Osteocyte (in vitro differentiated cells): ENCODE data around the gene FAM161B. TPM values are rescaled to one million over a fixed set of nuclear protein-coding genes. Genes with fewer than 3 reads are reported as not detected.
A peak's percentile ranks its signal among the peaks of the same experiment; 100 is the strongest.

ENCODE experiments used
- DNase-seq: peaks from one replicate; pipeline ENCODE4 v3.0.0; 2021; ENCODE audit warnings: mixed read lengths; ENCODE audit not compliant: unreplicated experiment; ENCODE audit errors: extremely low spot score
- H3K27ac Mint-ChIP-seq: one replicate; pipeline ENCODE4 v1.8.0; 2021; ENCODE audit warnings: mild to moderate bottlenecking, mixed read lengths; ENCODE audit not compliant: unreplicated experiment
- H3K27me3 Mint-ChIP-seq: one replicate; pipeline ENCODE4 v1.8.0; 2021; ENCODE audit warnings: mixed read lengths; ENCODE audit not compliant: unreplicated experiment
- H3K36me3 Mint-ChIP-seq: one replicate; pipeline ENCODE4 v1.8.0; 2021; ENCODE audit warnings: mixed read lengths; ENCODE audit not compliant: unreplicated experiment
- H3K4me1 Mint-ChIP-seq: one replicate; pipeline ENCODE4 v1.8.0; 2021; ENCODE audit warnings: mixed read lengths; ENCODE audit not compliant: unreplicated experiment
- H3K4me3 Mint-ChIP-seq: one replicate; pipeline ENCODE4 v1.8.0; 2021; ENCODE audit warnings: mild to moderate bottlenecking, moderate library complexity, mixed read lengths; ENCODE audit not compliant: unreplicated experiment
- H3K9me3 Mint-ChIP-seq: one replicate; pipeline ENCODE4 v1.8.0; 2021; ENCODE audit warnings: mixed read lengths; ENCODE audit not compliant: unreplicated experiment
- CTCF ChIP-seq: fragments of 200-600 bp; sonication (generic); IDR thresholded peaks from 2 replicates; pipeline ENCODE4 v1.5.0; 2021; ENCODE audit warnings: antibody characterized with exemption, mild to moderate bottlenecking, moderate library complexity
- long read RNA-seq: library from polyadenylated mRNA; unstranded; transcript quantifications from one replicate; pipeline ENCODE4 v2.0.0, GENCODE V29; 2021
- total RNA-seq: library from RNA; stranded (reverse); gene quantifications from 2 replicates; pipeline ENCODE4 v1.2.1, GENCODE V29; 2021

The FAM161B gene
- total RNA-seq: 5.7 and 5.8 TPM in 2 replicates
- long read RNA-seq, full-length matches to known transcripts: 21 of 30 reads
- long read RNA-seq, partial matches to known transcripts: 5 of 30 reads
- long read RNA-seq, other reads (novel, unspliced or antisense): 4 of 30 reads

GRCh38 chr14:73949752-73950734 is at the start of gene FAM161B, which contains the start of gene COQ6:
Gene FAM161B, minus strand, starts transcription at chr14:73950094. Its CDS starts 68 bp downstream, at chr14:73950026.
Gene COQ6, plus strand, starts transcription at chr14:73950302. Its CDS starts 31 bp downstream, at chr14:73950333.
- Mint-ChIP-seq H3K36me3 (peaks cover 17% of the 10 kb centered on the region), H3K4me1 (peaks cover 18% of the 10 kb centered on the region), H3K27me3 (no peaks in the 10 kb centered on the region), H3K27ac (peak within 1 kb of the TSS; percentile 95), H3K9me3 (no peaks in the 10 kb centered on the region), H3K4me3 (peak within 1 kb of the TSS; percentile 99)
- TF ChIP-seq CTCF: peak; percentile 28
- DNase-seq: peak; percentile 98

- Mint-ChIP-seq H3K36me3 (peaks cover 24% of the 10 kb centered on the region), H3K9me3 (no peaks in the 10 kb centered on the region), H3K4me1 (no peaks in the 10 kb centered on the region), H3K27me3 (no peaks in the 10 kb centered on the region), H3K27ac (no peak overlapping the region), H3K4me3 (no peak overlapping the region)
- DNase-seq: no peak
- TF ChIP-seq CTCF: no peak
These were observed 48.8 kb upstream of the FAM161B start for GRCh38 chr14:73998726-73999125.

GRCh38 chr14:73997944-73998447 is 48.1 kb upstream of the FAM161B start:
- peaks cover 20% of the 10 kb centered on the region for H3K36me3 Mint-ChIP-seq
- no peak overlapping the region for H3K27ac Mint-ChIP-seq
- TF ChIP-seq CTCF: no peak
- no peaks in the 10 kb centered on the region for H3K4me1 Mint-ChIP-seq
- no peak for DNase-seq
- H3K27me3 Mint-ChIP-seq: no peaks in the 10 kb centered on the region
- H3K4me3 Mint-ChIP-seq: no peak overlapping the region
- H3K9me3 Mint-ChIP-seq: no peaks in the 10 kb centered on the region

GRCh38 chr14:73997108-73997943 is 47.4 kb upstream of the FAM161B start:
- no peaks in the 10 kb centered on the region for H3K27me3 Mint-ChIP-seq
- TF ChIP-seq CTCF: no peak
- no peaks in the 10 kb centered on the region for H3K4me1 Mint-ChIP-seq

More at GRCh38 chr14:73997108-73997943, 47.4 kb upstream of the FAM161B start:
- H3K9me3 Mint-ChIP-seq: no peaks in the 10 kb centered on the region
- no peak for DNase-seq
- H3K4me3 Mint-ChIP-seq: no peak overlapping the region
- no peak overlapping the region for H3K27ac Mint-ChIP-seq
- H3K36me3 Mint-ChIP-seq: peaks cover 15% of the 10 kb centered on the region
